ENCODE measurements around the gene SPNS2.
A peak's percentile ranks its signal among the peaks of the same experiment; 100 is the strongest.

Gene SPNS2

DNA sequence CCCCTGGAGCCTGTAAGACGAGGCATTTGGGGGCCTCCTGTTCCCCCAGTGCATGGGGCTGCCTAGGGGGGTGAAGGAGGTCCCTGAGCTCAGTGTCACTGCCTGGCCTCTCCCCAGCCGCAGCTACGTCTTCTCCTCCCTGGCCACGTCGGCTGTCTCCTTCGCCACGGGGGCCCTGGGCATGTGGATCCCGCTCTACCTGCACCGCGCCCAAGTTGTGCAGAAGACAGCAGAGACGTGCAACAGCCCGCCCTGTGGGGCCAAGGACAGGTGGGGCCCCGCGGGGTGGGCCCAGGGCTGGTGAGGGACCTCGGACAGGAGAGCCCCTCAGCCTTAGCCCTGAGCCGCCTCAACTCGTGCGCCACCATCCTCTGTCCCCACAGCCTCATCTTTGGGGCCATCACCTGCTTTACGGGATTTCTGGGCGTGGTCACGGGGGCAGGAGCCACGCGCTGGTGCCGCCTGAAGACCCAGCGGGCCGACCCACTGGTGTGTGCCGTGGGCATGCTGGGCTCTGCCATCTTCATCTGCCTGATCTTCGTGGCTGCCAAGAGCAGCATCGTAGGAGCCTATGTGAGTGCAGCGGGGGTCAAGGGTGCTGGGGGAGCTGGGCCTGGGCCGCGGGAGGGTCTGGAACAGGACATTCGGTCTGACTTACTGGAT, 34.3 kb downstream of the SPNS2 start:
- no peak for TF ChIP-seq CREB1 (IDR thresholded peaks at IDR 0.05; ENCODE audit: low read depth)
- TF ChIP-seq TCF12 (IDR thresholded peaks at IDR 0.05; ENCODE audit: low read depth): no peak
- no peak for TF ChIP-seq EGR1 (IDR thresholded peaks at IDR 0.05)
- no peak for TF ChIP-seq FOXM1 (IDR thresholded peaks at IDR 0.05; ENCODE audit: borderline replicate concordance, low read depth)
- no peak for TF ChIP-seq ZBTB7A (IDR thresholded peaks at IDR 0.05; ENCODE audit: low read depth)
- no peak for TF ChIP-seq NFIC (IDR thresholded peaks at IDR 0.05)
- no peak for TF ChIP-seq EP300 (IDR thresholded peaks at IDR 0.05; ENCODE audit: borderline replicate concordance)
- no peak for TF ChIP-seq RAD21 (IDR thresholded peaks at IDR 0.05; ENCODE audit: low read depth)
- no peak for TF ChIP-seq USF1 (IDR thresholded peaks at IDR 0.05)
- TF ChIP-seq REST (IDR thresholded peaks at IDR 0.05; ENCODE audit: low read depth): no peak
- no peak for TF ChIP-seq TEAD4 (IDR thresholded peaks at IDR 0.05)
- no peak for TF ChIP-seq YY1 (IDR thresholded peaks at IDR 0.05; ENCODE audit: low read depth)
- TF ChIP-seq TAF1 (IDR thresholded peaks at IDR 0.05; ENCODE audit: low read depth): no peak
- TF ChIP-seq MAX (IDR thresholded peaks at IDR 0.05): no peak
- TF ChIP-seq CEBPB (IDR thresholded peaks at IDR 0.05): no peak

GRCh38 chr17:4533523-4534504, 35.1 kb downstream of the SPNS2 start:
- TF ChIP-seq NFIC (IDR thresholded peaks at IDR 0.05): peak; percentile 29; the same call in 1 of the 2 replicates
- TF ChIP-seq CEBPB (IDR thresholded peaks at IDR 0.05): no peak

DNA sequence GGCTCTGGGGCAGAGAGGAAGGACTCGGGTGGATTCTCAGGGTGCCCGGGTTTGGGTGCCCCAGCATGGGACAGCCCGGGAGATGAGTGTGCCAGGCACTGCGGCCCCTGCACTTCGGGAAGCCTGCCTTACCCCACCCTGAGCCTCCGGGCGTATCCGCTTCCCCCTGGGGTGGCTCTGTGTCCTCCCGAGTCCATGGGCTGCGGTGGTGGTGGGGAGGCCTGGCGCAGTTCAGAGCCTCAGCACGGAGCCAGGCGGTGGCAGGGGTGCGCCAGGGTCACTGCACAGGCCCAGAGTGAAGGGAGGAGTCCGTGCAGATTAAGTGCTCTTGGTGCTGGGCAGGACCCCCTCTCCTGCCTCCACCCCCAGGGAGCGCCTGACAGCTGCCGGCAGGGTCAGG, 35.8 kb downstream of the SPNS2 start:
- TF ChIP-seq ZBTB7A (IDR thresholded peaks at IDR 0.05; ENCODE audit: low read depth) (no peak), TEAD4 (IDR thresholded peaks at IDR 0.05) (no peak), TAF1 (IDR thresholded peaks at IDR 0.05; ENCODE audit: low read depth) (no peak), USF1 (IDR thresholded peaks at IDR 0.05) (no peak), YY1 (IDR thresholded peaks at IDR 0.05; ENCODE audit: low read depth) (no peak)

DNA sequence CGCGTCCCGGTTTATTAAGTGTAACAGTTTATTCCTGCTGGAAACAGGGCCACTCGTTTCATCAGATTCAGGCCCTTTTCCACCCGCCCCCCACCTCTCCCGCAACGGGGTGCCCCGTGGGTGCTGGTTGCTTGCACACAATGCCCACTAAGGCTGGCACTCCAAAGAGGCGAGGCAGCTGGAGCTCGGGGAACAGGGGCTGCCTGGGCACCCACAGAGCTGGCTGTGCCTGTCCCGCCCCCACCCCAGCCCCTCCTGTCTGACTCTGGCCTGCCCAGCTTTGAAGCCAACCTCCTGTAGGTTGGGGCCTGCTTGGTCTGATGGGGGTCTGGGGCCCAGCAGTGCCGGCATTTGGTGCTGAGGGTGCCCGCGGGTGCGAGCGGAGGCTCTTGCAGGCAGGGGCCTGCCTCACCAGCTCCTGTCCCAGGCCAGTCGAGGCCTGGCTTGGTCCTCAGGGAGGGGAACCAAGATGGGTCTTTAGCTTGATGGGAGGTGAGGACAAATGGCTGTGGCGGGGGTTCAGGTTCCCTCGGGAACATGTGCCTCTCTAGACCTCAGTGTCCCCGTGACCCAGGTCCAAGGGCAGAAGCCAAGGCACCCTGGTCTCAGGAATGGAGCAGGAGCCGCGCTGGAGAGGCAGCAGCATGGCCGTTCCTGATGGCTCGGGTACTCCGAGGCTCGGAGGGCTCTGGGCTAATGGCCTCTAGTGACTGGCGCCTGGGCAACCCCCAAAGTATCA, 36.4 kb downstream of the SPNS2 start:
- TF ChIP-seq USF1 (IDR thresholded peaks at IDR 0.05) (no peak), CREB1 (IDR thresholded peaks at IDR 0.05; ENCODE audit: low read depth) (no peak), TCF12 (IDR thresholded peaks at IDR 0.05; ENCODE audit: low read depth) (no peak), ZBTB7A (IDR thresholded peaks at IDR 0.05; ENCODE audit: low read depth) (no peak), NFIC (IDR thresholded peaks at IDR 0.05) (no peak), EP300 (IDR thresholded peaks at IDR 0.05; ENCODE audit: borderline replicate concordance) (no peak), CEBPB (IDR thresholded peaks at IDR 0.05) (no peak), REST (IDR thresholded peaks at IDR 0.05; ENCODE audit: low read depth) (no peak), FOXM1 (IDR thresholded peaks at IDR 0.05; ENCODE audit: borderline replicate concordance, low read depth) (no peak), YY1 (IDR thresholded peaks at IDR 0.05; ENCODE audit: low read depth) (no peak), MAX (IDR thresholded peaks at IDR 0.05) (no peak), TAF1 (IDR thresholded peaks at IDR 0.05; ENCODE audit: low read depth) (no peak)
